Kidney epithelial cell (primary cell): Measurements from ENCODE around the gene PIP4K2B. TPM values are rescaled to one million over a fixed set of nuclear protein-coding genes. Genes with fewer than 3 reads are reported as not detected.

Experiments
- DNase-seq: peaks from one replicate; pipeline ENCODE4 v3.0.0-alpha.2; 2010; ENCODE audit warnings: low read depth
- H3K27me3 ChIP-seq: 2 replicates; pipeline ENCODE4 v1.6.0; 2011; ENCODE audit warnings: low read length; ENCODE audit not compliant: control insufficient read depth, insufficient read depth
- H3K36me3 ChIP-seq: 2 replicates; pipeline ENCODE4 v1.5.1; 2011; ENCODE audit warnings: low read length; ENCODE audit not compliant: control insufficient read depth, insufficient read depth
- H3K4me3 ChIP-seq: 2 replicates; pipeline ENCODE4 v1.5.1; 2011; ENCODE audit warnings: low read depth, mild to moderate bottlenecking, control low read depth, low read length
- total RNA-seq: library from RNA; depleted of rRNA; stranded (reverse); fragments of >200 nt; gene quantifications from 2 replicates; pipeline ENCODE4 v1.2.3, GENCODE V29; 2015
- TF ChIP-seq, protein P1 (sequence below): IDR thresholded peaks from 2 replicates; pipeline ENCODE4 v1.5.1; 2011; ENCODE audit warnings: mild to moderate bottlenecking, moderate library complexity, low read length, control low read depth, inconsistent platforms; ENCODE audit not compliant: insufficient read depth, poor library complexity, severe bottlenecking

The PIP4K2B gene
- total RNA-seq, 1 donor from 2014 or later: 34.8 TPM

DNA sequence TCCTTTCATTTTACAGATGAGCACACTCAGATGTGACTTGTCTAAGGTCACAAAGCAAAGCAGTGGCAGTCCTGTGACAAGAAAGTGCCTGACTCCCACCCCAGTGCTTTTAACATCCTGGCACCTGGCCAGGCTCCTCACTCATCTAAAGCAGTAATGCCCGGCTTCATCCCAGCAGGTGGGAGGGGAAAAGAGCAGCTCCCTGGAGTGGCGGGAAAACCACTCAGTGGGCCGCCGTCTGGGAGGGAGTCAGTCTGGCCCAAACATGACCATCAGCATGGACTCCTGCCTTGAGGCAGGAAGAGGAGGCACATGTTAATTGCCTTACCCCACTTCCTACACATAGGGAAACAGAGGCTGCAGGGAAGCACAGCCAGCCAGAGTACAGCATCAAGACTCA lies 53.8 kb downstream of the PIP4K2B start:
- no peak overlapping the region for H3K4me3 ChIP-seq
- TF ChIP-seq, protein P1, sequence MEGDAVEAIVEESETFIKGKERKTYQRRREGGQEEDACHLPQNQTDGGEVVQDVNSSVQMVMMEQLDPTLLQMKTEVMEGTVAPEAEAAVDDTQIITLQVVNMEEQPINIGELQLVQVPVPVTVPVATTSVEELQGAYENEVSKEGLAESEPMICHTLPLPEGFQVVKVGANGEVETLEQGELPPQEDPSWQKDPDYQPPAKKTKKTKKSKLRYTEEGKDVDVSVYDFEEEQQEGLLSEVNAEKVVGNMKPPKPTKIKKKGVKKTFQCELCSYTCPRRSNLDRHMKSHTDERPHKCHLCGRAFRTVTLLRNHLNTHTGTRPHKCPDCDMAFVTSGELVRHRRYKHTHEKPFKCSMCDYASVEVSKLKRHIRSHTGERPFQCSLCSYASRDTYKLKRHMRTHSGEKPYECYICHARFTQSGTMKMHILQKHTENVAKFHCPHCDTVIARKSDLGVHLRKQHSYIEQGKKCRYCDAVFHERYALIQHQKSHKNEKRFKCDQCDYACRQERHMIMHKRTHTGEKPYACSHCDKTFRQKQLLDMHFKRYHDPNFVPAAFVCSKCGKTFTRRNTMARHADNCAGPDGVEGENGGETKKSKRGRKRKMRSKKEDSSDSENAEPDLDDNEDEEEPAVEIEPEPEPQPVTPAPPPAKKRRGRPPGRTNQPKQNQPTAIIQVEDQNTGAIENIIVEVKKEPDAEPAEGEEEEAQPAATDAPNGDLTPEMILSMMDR: no peak
- H3K36me3 ChIP-seq: no peaks in the 10 kb centered on the region
- no peak for DNase-seq
- H3K27me3 ChIP-seq: no peaks in the 10 kb centered on the region

DNA sequence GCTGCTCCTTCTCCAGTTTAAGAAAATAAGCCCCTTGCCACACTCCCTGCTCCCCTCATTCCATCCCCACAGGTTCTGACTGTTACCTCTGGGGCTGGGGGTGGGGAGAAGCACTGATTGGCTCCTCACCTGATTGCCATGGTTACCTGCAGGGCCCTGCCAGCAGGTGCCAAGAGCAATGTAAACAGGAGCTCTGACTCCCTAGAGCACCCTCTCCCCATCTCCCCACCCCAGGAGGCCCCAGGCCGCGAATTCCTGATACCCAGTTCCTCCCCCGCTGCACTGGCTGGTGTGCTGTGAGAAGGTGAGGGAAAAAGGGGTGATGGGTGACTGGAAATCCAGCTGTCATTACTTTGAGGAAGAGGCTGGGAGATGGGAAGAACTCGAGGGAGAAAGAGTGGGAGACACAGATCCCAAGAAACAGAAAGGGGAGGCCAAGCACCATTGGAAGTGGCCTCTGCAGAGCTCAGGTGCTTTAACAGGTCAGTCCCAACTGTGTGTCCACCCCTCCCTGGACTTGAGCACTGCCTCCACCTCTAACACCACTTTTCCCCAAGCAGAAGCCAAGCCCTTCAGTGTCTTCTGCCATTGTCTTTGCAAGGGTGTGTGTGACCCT lies 55.7 kb downstream of the PIP4K2B start:
- H3K4me3 ChIP-seq: no peak overlapping the region
- no peak for DNase-seq
- H3K27me3 ChIP-seq: no peaks in the 10 kb centered on the region
- TF ChIP-seq, protein P1: no peak
- H3K36me3 ChIP-seq: peaks cover 1% of the 10 kb centered on the region

DNA sequence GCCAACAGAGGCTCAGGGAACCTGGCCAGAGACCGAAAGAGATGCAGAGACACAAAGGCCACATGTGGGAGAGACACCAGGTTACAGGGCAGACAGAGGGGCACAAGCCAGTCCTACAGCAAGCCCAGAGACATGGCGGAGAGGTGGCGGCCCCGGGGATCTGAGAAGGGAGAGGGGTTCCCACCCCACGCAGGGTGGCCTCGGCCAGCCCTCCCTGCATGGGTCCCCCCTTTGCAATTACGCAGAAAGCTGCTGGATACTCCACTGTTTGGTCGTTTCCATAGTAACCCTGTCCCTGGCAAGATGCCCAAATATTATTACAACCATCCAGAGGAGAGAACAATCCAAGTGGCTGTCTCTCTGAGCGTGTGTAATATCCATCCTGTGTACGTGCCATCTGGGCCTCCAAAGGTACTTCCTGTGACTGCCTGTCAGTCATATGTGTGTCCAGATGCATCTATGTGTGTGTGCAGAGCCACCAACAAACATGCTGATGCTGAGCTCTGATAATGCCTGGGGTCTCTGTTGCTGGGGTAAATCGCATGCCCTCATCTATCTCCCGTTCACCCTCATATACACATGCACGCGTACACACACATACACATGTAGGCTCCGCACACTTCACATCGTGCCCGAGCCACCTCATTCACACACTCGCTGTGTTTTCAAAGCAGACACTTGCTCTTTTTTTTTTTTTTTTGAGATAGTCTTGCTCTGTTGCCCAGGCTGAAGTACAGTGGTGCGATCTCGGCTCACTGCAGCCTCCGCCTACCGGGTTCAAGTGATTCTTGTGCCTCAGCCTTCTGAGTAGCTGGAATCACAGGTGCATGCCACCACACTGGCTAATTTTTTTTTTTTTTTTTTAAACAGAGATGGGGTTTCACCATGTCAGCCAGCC lies 56.7 kb downstream of the PIP4K2B start:
- Histone ChIP-seq H3K27me3 (no peaks in the 10 kb centered on the region), H3K4me3 (no peak overlapping the region), H3K36me3 (peaks cover 1% of the 10 kb centered on the region)
- DNase-seq: no peak
- TF ChIP-seq, protein P1: no peak

DNA sequence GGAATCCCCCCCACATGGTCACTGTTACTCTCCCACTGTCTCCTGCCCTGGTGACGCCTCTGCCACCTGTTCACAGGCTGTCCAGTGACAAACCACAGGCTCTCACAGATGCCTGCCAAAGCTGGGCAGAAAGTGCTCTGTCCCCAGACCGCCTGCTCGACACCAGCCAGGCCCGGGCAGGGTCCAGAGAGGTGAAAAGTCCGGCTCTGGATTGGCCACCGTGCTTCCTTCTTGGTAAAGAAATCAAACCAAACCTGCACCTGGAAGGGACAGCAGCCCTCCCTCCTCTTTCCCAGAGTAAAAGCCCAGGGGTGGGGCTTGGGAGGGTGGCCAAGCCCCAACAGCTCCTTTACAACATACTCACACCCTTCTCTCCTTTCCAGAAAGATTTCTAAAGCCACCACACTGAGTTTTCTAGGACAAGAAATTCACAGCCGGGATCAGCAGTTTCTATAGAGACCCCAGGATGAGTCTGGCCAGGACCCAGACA lies 57.4 kb downstream of the PIP4K2B start:
- TF ChIP-seq, protein P1: no peak
- DNase-seq: no peak
- H3K36me3 ChIP-seq: peaks cover 1% of the 10 kb centered on the region

DNA sequence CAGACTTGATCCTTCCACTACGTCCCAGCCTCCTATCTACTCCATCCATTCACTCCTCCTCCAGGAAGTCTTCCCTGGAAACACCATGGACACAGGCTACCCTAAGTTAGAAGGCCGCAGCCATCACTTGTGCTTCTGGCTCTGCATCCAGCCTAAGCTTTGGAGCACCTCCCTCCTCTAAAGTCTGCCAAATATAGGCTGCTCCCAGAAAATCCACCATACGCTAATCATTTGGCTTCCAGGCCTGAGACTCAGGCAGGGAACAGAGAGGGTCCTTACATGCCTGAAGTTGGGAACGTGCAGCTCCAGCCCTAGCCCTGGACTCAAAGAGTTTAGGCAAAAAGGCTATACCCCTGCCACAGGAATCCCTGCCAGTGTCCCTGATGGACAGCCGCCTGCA lies 57.9 kb downstream of the PIP4K2B start:
- TF ChIP-seq, protein P1: no peak
- H3K4me3 ChIP-seq: no peak overlapping the region
- peaks cover 1% of the 10 kb centered on the region for H3K36me3 ChIP-seq
- no peaks in the 10 kb centered on the region for H3K27me3 ChIP-seq
- DNase-seq: no peak

More for the DNA sequence above, 57.4 kb downstream of the PIP4K2B start:
- Histone ChIP-seq H3K4me3 (no peak overlapping the region), H3K27me3 (no peaks in the 10 kb centered on the region)
